Measurements from ENCODE around the gene FKBP4. TPM values are rescaled to one million over a fixed set of nuclear protein-coding genes. Genes with fewer than 3 reads are reported as not detected.

Gene FKBP4
- 34.5 and 45.3 TPM in 2 replicates for total RNA-seq

GRCh38 chr12:2794736-2795289, at the start of gene FKBP4:
FKBP4 (plus strand) TSS chr12:2794970; CDS start chr12:2795140, 170 bp downstream.

GRCh38 chr12:2812290-2813213, 17.8 kb downstream of the FKBP4 start, which contains the start of gene ITFG2:
ITFG2 (plus strand) TSS chr12:2812668; CDS start chr12:2812761, 93 bp downstream.

DNA sequence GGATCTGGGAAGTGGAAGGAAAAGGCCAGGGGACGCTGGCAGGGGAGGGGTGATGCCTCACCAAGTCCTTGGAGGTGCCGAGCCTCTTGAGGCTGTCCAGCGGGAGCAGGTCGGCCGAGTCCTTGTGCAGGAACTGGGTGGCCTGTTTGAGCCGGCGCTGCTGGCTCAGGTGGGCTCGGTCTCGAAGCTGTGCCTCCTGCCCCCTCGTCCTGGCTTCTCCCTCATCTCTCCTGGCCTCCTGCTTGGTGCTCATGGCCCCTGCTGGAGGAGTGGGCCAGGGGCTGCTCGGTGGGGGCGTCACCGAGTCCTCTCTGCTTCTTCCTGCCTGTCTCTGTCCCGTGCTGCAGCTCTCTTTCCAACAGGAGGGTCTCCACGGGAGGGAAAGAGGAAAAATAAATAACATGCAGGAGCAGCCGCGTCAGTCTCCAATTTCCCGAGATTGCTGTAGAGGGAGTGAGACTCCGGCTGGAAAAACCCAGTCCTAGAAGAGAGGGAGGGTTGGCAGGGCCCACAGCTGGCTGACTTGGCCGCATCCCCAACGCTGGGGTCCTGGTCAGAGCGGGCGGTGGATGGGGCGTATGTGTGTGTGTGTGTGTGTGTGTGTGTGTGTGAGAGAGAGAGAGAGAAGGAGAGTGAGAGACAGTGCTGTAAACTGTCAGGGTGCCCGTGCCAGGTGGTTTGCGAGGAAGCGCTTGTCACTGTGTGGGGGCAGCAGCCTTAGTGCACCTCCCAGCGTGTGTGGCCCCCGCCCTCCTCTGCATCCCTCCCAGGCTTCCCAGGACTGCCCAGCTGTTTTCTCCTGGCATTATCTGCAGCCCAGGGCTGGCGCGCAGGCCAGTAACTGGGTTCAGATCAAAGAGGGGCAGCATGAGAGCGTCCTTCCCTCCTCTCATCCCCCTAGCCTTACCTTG, 40.1 kb downstream of the FKBP4 start, which contains the start of gene NRIP2:
TSS of gene NRIP2 (minus strand) at position 455 of the 911 bp plus-strand sequence. CDS start at position 403, 52 bp downstream.

Other genes starting within 250 kb of the FKBP4 start
- gene ITFG2, start 17.7 kb downstream of the FKBP4 start, total RNA-seq, result 12.1 and 13.8 TPM in 2 replicates
- gene NRIP2, start 40.1 kb downstream of the FKBP4 start, total RNA-seq, result 0.15 and 0.50 TPM in 2 replicates
- not detected in 2 replicates for gene TEX52, start 62.1 kb downstream of the FKBP4 start, total RNA-seq
- gene FOXM1, start 82.2 kb downstream of the FKBP4 start, total RNA-seq, result 2.8 and 22.5 TPM in 2 replicates
- 18.9 and 24.9 TPM in 2 replicates for gene RHNO1, start 82.3 kb downstream of the FKBP4 start, total RNA-seq
- 33.1 and 33.9 TPM in 2 replicates for gene TULP3, start 95.9 kb downstream of the FKBP4 start, total RNA-seq
- 5.7 and 8.8 TPM in 2 replicates for gene TEAD4, start 164.4 kb downstream of the FKBP4 start, total RNA-seq